Astrocyte (in vitro differentiated cells and primary cell): ENCODE measurements around the gene SLC18A3. TPM values are rescaled to one million over a fixed set of nuclear protein-coding genes. Genes with fewer than 3 reads are reported as not detected.

Source experiments
- DNase-seq: peaks from one replicate; pipeline ENCODE4 v3.0.0-alpha.2; 2010; ENCODE audit warnings: low read depth
- FAIRE-seq: peaks from 2 replicates; lab custom pipeline; 2011; peaks lifted over from hg19 to GRCh38; lab: Jason Lieb, UNC
- H2AFZ ChIP-seq: 2 replicates; pipeline ENCODE4 v1.6.0; 2012; ENCODE audit warnings: low read depth, low read length, inconsistent platforms
- H3K27ac ChIP-seq: 2 replicates; pipeline ENCODE4 v1.5.1; 2011; ENCODE audit warnings: low read depth, low read length, inconsistent platforms
- H3K27me3 ChIP-seq: 2 replicates; pipeline ENCODE4 v1.6.0; 2011; ENCODE audit warnings: low read length, inconsistent platforms; ENCODE audit not compliant: insufficient read depth
- H3K36me3 ChIP-seq: 2 replicates; pipeline ENCODE4 v1.5.1; 2011; ENCODE audit warnings: low read length, inconsistent platforms; ENCODE audit not compliant: insufficient read depth
- H3K4me1 ChIP-seq: 2 replicates; pipeline ENCODE4 v1.5.1; 2011; ENCODE audit warnings: low read length, inconsistent platforms; ENCODE audit not compliant: insufficient read depth
- H3K4me2 ChIP-seq: 2 replicates; pipeline ENCODE4 v1.6.0; 2012; ENCODE audit warnings: low read length, inconsistent platforms
- H3K4me3 ChIP-seq: 2 replicates; pipeline ENCODE4 v1.5.1; 2011; ENCODE audit warnings: low read depth, mild to moderate bottlenecking, low read length, inconsistent platforms; ENCODE audit not compliant: insufficient read depth
- H3K79me2 ChIP-seq: 2 replicates; pipeline ENCODE4 v1.6.0; 2012; ENCODE audit warnings: mild to moderate bottlenecking, low read length, inconsistent platforms; ENCODE audit not compliant: insufficient read depth
- H3K9ac ChIP-seq: 2 replicates; pipeline ENCODE4 v1.6.0; 2012; ENCODE audit warnings: mild to moderate bottlenecking, low read length, inconsistent platforms
- H3K9me3 ChIP-seq: 2 replicates; pipeline ENCODE4 v1.5.1; 2012; ENCODE audit warnings: low read depth, mild to moderate bottlenecking, low read length, inconsistent platforms; ENCODE audit not compliant: insufficient read depth
- H4K20me1 ChIP-seq: 2 replicates; pipeline ENCODE4 v1.6.0; 2012; ENCODE audit warnings: low read length, inconsistent platforms; ENCODE audit not compliant: insufficient read depth
- H3K27ac Mint-ChIP-seq: one replicate; pipeline ENCODE4 v1.8.0; 2021; ENCODE audit warnings: mild to moderate bottlenecking, mixed read lengths; ENCODE audit not compliant: unreplicated experiment
- H3K27me3 Mint-ChIP-seq: one replicate; pipeline ENCODE4 v1.8.0; 2021; ENCODE audit warnings: low read depth, mixed read lengths; ENCODE audit not compliant: unreplicated experiment
- H3K36me3 Mint-ChIP-seq: one replicate; pipeline ENCODE4 v1.8.0; 2021; ENCODE audit warnings: low read depth, mixed read lengths; ENCODE audit not compliant: unreplicated experiment
- H3K4me1 Mint-ChIP-seq: one replicate; pipeline ENCODE4 v1.8.0; 2021; ENCODE audit warnings: low read depth, mixed read lengths; ENCODE audit not compliant: unreplicated experiment
- H3K4me3 Mint-ChIP-seq: one replicate; pipeline ENCODE4 v1.8.0; 2021; ENCODE audit warnings: mild to moderate bottlenecking, moderate library complexity, mixed read lengths; ENCODE audit not compliant: unreplicated experiment
- H3K9me3 Mint-ChIP-seq: one replicate; pipeline ENCODE4 v1.8.0; 2021; ENCODE audit warnings: mild to moderate bottlenecking, mixed read lengths; ENCODE audit not compliant: unreplicated experiment
- CTCF ChIP-seq: IDR thresholded peaks from 2 replicates; pipeline ENCODE4 v1.5.1; 2011; ENCODE audit warnings: low read depth, mild to moderate bottlenecking, inconsistent platforms, low read length, moderate library complexity; ENCODE audit not compliant: insufficient read depth
- EZH2 ChIP-seq: IDR thresholded peaks from 2 replicates; pipeline ENCODE4 v1.6.1; 2012; ENCODE audit warnings: mild to moderate bottlenecking, low read length, inconsistent platforms; ENCODE audit not compliant: insufficient read depth
- total RNA-seq: library from RNA; stranded (reverse); gene quantifications from 2 replicates; pipeline ENCODE4 v1.2.1, GENCODE V29; 2021

SLC18A3 gene
- total RNA-seq, 1 donor from 2014 or later: 4.6 TPM

DNA sequence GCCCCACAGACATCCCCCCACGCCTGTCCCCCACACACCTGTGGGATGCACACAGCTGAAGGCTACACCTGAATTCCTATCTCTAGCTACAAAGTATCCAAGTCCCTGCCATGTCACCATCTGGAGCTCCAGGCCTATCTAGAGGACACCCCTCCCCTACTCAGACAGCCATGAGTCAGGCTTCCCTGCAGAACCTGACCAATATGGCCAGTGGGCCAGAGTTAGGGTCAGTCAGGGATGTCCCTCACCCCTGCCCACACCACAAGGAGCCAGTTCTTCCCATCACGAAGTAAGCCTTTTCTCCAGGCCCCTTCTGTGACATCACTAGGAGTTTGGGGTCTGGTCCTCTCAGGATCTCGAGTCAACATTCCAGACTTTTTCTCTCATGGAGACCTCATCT, 10.6 kb upstream of the SLC18A3 start:
- H3K4me1 Mint-ChIP-seq: peaks cover 21% of the 10 kb centered on the region
- Histone ChIP-seq H4K20me1 (no peaks in the 10 kb centered on the region), H3K9ac (no peak overlapping the region), H3K79me2 (no peaks in the 10 kb centered on the region), H2AFZ (no peak overlapping the region), H3K27me3 (peaks cover 16% of the 10 kb centered on the region), H3K4me2 (no peak overlapping the region), H3K9me3 (no peaks in the 10 kb centered on the region), H3K4me1 (no peaks in the 10 kb centered on the region), H3K27ac (no peak overlapping the region), H3K4me3 (no peak overlapping the region), H3K36me3 (no peaks in the 10 kb centered on the region)
- peaks cover 72% of the 10 kb centered on the region for H3K27me3 Mint-ChIP-seq
- FAIRE-seq (no peak), DNase-seq (no peak)
- TF ChIP-seq EZH2 (no peak), CTCF (no peak)
- H3K4me3 Mint-ChIP-seq: no peak overlapping the region
- no peaks in the 10 kb centered on the region for H3K36me3 Mint-ChIP-seq
- peaks cover 5% of the 10 kb centered on the region for H3K9me3 Mint-ChIP-seq
- H3K27ac Mint-ChIP-seq: no peak overlapping the region

- H3K36me3 ChIP-seq: no peaks in the 10 kb centered on the region
- TF ChIP-seq CTCF: no peak
- no peak for TF ChIP-seq EZH2
- H3K4me1 Mint-ChIP-seq: peaks cover 18% of the 10 kb centered on the region
- no peak overlapping the region for H3K4me2 ChIP-seq
- DNase-seq (no peak), FAIRE-seq (no peak)
- no peak overlapping the region for H3K4me3 Mint-ChIP-seq
- no peak overlapping the region for H3K9ac ChIP-seq
- H3K36me3 Mint-ChIP-seq: no peaks in the 10 kb centered on the region
- no peak overlapping the region for H3K27ac Mint-ChIP-seq
- H3K9me3 Mint-ChIP-seq: peaks cover 8% of the 10 kb centered on the region
- H3K4me1 ChIP-seq: no peaks in the 10 kb centered on the region
- peaks cover 20% of the 10 kb centered on the region for H3K27me3 ChIP-seq
- no peaks in the 10 kb centered on the region for H3K79me2 ChIP-seq
- no peaks in the 10 kb centered on the region for H3K9me3 ChIP-seq
- peaks cover 74% of the 10 kb centered on the region for H3K27me3 Mint-ChIP-seq
- no peak overlapping the region for H3K27ac ChIP-seq
- H3K4me3 ChIP-seq: no peak overlapping the region
- no peak overlapping the region for H2AFZ ChIP-seq
- H4K20me1 ChIP-seq: no peaks in the 10 kb centered on the region
Observed at GRCh38 chr10:49600046-49600445, 10.1 kb upstream of the SLC18A3 start.

DNA sequence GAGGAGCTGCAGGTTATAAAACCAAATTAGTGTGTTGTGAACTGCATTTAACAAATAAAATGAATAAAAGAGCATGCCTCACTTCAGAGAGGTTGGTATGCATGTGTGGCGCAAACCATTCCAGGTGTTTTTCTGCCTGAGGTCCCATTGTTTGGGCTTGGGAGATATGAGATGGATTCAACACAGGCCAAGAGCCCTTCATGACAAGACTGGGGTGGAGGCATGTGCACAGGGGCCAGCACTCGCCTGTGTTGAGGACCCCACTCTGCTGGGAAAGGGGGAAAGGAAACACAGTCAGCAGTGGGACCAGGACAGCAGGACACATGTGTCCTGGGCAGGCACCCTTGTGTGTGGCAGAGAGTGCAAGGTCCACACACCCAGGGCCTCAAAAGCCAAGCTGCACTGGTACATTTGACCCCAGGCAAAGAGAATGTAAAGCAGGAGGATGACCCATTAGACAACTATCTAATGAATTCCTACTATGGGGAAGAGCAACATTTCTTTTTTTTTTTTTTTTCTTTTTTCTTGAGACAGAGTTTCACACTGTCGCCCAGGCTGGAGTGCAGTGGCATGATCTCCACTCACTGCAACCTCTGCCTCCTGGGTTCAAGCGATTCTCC, 9.2 kb upstream of the SLC18A3 start:
- FAIRE-seq (no peak), DNase-seq (no peak)
- H3K79me2 ChIP-seq: no peaks in the 10 kb centered on the region
- H3K36me3 Mint-ChIP-seq: no peaks in the 10 kb centered on the region
- H3K27ac ChIP-seq: no peak overlapping the region
- no peaks in the 10 kb centered on the region for H4K20me1 ChIP-seq
- H3K4me3 Mint-ChIP-seq: no peak overlapping the region
- no peak overlapping the region for H3K4me2 ChIP-seq
- H3K27me3 ChIP-seq: peaks cover 23% of the 10 kb centered on the region
- H3K9me3 Mint-ChIP-seq: peaks cover 11% of the 10 kb centered on the region
- no peaks in the 10 kb centered on the region for H3K9me3 ChIP-seq
- H3K4me1 Mint-ChIP-seq: peaks cover 17% of the 10 kb centered on the region
- no peak for TF ChIP-seq EZH2
- no peak for TF ChIP-seq CTCF
- H3K4me3 ChIP-seq: no peak overlapping the region
- H2AFZ ChIP-seq: no peak overlapping the region
- no peak overlapping the region for H3K9ac ChIP-seq
- no peak overlapping the region for H3K27ac Mint-ChIP-seq
- H3K27me3 Mint-ChIP-seq: peaks cover 75% of the 10 kb centered on the region
- no peaks in the 10 kb centered on the region for H3K36me3 ChIP-seq
- H3K4me1 ChIP-seq: no peaks in the 10 kb centered on the region
